Left renal pelvis (tissue), 4 donors: ENCODE measurements around the gene CAMSAP2. TPM values are rescaled to one million over a fixed set of nuclear protein-coding genes. Genes with fewer than 3 reads are reported as not detected.

Experiments
- DNase-seq, 4 donors: peaks; one replicate each; pipeline ENCODE4 v3.0.0-alpha.2; 2013; ENCODE audit warnings: low read depth in 4 of 4, low spot score in 3 of 4
- polyA plus RNA-seq, 4 donors: library from polyadenylated mRNA; unstranded; fragments of 120-200 nt; gene quantifications; one replicate each; pipeline ENCODE4 v1.2.1, GENCODE V29; 2013; ENCODE audit not compliant: insufficient read length in 4 of 4

The CAMSAP2 gene, protein sequence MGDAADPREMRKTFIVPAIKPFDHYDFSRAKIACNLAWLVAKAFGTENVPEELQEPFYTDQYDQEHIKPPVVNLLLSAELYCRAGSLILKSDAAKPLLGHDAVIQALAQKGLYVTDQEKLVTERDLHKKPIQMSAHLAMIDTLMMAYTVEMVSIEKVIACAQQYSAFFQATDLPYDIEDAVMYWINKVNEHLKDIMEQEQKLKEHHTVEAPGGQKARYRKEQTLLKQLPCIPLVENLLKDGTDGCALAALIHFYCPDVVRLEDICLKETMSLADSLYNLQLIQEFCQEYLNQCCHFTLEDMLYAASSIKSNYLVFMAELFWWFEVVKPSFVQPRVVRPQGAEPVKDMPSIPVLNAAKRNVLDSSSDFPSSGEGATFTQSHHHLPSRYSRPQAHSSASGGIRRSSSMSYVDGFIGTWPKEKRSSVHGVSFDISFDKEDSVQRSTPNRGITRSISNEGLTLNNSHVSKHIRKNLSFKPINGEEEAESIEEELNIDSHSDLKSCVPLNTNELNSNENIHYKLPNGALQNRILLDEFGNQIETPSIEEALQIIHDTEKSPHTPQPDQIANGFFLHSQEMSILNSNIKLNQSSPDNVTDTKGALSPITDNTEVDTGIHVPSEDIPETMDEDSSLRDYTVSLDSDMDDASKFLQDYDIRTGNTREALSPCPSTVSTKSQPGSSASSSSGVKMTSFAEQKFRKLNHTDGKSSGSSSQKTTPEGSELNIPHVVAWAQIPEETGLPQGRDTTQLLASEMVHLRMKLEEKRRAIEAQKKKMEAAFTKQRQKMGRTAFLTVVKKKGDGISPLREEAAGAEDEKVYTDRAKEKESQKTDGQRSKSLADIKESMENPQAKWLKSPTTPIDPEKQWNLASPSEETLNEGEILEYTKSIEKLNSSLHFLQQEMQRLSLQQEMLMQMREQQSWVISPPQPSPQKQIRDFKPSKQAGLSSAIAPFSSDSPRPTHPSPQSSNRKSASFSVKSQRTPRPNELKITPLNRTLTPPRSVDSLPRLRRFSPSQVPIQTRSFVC (N-terminal part only)
- 10 to 100 TPM; 35.6 to 47.8 (median 38.4) TPM for polyA plus RNA-seq

- DNase-seq, result peak; percentile 73 to 90 (median 80)
Measured at GRCh38 chr1:200738327-200738948, at the start of gene CAMSAP2. Gene CAMSAP2, plus strand, starts transcription at chr1:200738893. Its CDS starts 935 bp downstream, at chr1:200739828.

GRCh38 chr1:200692316-200692715, 46.4 kb upstream of the CAMSAP2 start:
- no peak for DNase-seq

DNA sequence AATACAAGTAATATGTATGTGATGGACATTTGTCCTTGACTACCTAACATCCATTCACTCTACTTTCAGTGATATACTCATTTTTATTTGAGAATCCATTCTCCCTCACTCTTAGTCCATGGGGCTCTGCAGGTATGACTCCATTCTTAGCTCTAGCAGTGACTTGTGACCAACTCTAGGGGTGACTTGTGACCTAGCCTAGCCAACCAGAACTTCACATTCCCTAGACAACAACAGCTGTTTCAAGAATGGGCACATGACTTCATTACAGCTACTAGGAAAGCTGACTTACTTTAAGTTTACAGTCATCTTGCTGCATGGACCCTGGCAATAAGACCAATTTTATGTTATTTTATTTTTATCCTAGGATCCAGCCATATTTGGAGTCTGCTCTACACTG, 45.4 kb upstream of the CAMSAP2 start:
- DNase-seq, result no peak

GRCh38 chr1:200694738-200695137, 44.0 kb upstream of the CAMSAP2 start:
- no peak for DNase-seq

DNA sequence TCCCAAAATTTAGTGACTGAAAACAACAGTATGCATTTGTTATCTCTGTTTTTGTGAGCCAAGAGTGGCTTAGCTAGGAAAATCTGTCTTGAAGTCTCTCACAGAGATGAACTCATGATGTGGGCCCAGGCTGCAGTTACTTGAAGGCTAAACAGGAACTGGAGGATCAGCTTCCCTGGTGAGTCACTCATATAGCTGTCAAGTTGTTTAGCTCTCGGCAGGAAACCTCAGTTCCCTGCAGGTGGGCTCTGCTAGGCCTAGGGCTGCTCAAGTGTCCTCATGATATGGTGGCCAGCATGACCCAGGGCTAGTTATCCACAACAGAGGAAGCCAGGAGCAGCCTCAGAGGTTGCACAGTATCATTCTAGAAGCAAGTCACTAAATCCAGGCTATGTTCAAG, 38.8 kb upstream of the CAMSAP2 start:
- no peak for DNase-seq

DNA sequence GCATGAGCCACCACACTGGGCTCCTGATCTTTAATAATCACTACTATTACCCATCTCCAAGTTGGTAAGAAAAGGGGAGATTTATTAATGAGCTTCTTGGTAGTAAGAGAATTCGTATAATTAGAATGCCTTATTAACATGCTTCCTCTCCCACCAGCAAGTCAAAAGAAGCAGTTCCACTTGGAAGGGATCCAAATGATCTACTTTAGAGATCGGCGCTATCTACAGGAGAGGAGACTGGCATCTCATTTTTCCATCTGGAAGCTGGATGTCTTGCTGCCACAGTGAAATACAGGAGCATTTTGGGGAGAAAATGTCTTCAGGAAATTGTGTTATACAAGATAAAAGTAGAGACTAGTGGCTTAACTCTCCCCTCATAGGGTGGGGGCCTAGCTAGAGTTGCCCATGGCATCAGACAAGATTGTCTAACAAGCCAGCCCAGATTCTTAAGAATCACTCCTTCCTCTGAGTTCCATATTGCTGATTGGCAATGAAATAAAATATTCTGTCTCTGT, 33.6 kb upstream of the CAMSAP2 start:
- no peak for DNase-seq

DNA sequence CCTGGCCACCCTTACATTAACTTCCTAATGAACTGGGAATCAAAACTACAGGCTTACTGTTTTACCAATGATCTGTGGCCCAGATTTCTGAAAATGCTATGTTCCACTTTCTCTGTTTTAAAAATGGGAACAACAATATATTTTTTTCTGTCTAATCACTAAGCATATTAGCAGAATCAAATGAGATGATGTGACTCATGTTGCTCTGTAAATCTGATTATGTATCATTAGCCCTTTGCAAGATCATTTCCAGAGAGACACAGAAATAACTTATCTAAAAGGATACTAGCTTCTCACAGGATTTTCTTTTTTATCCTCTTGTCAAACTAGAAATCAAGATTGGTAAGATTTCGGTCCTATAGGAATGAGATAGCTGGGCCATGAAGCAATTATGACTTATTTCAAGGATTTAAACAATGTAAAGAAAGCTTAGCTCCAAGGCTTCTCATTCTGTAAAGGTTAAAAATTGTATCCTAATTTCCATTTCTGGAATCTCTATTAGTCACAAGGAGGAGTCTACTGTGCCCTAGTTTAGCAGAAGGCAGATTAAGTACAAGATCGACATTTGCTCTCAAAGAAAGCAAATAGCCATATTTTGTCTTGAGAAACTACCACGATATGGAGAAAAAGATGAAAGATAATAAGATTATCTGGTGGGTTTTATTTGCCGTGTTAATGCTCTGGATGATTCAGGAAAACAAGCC, 32.4 kb upstream of the CAMSAP2 start:
- DNase-seq, result no peak

DNA sequence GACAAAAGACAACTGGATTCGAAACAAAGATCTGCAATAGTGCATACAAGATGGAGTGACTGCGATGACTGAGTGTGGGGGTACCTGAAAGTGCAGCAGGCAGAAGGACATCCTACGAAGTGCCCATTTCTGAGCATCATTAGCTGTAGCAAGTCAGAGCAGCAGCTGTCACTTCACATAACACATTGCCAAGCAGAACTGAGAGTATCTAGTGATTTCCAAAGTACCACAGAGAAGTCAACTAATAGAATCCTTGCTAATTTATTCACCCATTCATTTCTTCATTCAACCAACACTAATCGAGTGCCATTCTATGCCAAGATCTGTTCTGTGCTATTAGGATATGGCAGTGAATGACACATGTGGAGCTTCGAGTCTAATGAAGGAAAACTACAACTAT, 31.6 kb upstream of the CAMSAP2 start:
- DNase-seq, result no peak

- no peak for DNase-seq
Measured at GRCh38 chr1:200708161-200708560, 30.5 kb upstream of the CAMSAP2 start.

- DNase-seq, result no peak
Measured at GRCh38 chr1:200708769-200709168, 29.9 kb upstream of the CAMSAP2 start.

- no peak for DNase-seq
Measured at GRCh38 chr1:200710166-200710565, 28.5 kb upstream of the CAMSAP2 start.

- DNase-seq, result no peak
Measured at GRCh38 chr1:200714504-200715187, 24.0 kb upstream of the CAMSAP2 start.

GRCh38 chr1:200720199-200720598, 18.5 kb upstream of the CAMSAP2 start:
- DNase-seq, result no peak

GRCh38 chr1:200724064-200724463, 14.6 kb upstream of the CAMSAP2 start:
- DNase-seq, result no peak

DNA sequence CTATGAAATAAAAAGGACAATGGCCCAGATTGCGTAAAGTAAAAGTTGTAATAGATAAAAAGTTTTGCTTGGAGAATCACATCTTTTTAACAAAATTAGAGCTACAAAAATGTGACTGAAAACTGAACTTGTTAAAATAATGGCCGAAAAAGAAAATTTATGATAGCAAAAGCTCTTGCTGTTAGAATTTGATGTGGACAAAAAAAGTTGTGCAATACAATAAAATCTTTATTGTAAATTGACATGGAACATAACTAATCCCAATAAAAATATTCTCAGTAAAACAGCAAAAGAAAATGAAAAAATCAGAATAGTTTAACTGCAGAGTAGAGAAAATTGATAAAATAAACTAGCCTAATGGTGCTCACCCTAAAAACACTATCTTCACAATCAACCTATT, 11.4 kb upstream of the CAMSAP2 start:
- DNase-seq, result no peak

- no peak for DNase-seq
Measured at GRCh38 chr1:200729863-200730262, 8.8 kb upstream of the CAMSAP2 start.

GRCh38 chr1:200731654-200732332, 6.9 kb upstream of the CAMSAP2 start:
- no peak for DNase-seq

DNA sequence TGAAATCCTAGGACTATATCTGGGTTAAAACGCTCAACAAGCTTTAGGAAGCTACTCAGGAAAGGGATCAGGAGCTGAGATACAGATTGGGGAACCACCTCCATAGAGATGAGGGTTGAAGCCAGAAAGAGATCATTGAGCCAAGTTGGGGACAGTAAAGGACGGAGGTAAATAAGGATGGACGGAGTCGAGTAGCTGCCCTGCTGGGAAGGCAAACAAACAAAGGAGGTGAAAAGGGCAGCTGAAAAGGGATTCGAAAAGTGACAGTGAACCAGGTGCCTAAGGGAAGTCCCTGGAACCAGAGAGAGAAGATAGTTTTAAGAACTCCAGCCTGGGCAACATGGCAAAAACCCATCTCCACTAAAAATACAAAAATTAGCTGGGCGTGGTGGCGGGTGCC, 6.3 kb upstream of the CAMSAP2 start:
- DNase-seq, result no peak

- DNase-seq, result no peak
Measured at GRCh38 chr1:200733907-200734306, 4.8 kb upstream of the CAMSAP2 start.
